ENCODE measurements around the gene ENO1.

ENO1 gene

DNA sequence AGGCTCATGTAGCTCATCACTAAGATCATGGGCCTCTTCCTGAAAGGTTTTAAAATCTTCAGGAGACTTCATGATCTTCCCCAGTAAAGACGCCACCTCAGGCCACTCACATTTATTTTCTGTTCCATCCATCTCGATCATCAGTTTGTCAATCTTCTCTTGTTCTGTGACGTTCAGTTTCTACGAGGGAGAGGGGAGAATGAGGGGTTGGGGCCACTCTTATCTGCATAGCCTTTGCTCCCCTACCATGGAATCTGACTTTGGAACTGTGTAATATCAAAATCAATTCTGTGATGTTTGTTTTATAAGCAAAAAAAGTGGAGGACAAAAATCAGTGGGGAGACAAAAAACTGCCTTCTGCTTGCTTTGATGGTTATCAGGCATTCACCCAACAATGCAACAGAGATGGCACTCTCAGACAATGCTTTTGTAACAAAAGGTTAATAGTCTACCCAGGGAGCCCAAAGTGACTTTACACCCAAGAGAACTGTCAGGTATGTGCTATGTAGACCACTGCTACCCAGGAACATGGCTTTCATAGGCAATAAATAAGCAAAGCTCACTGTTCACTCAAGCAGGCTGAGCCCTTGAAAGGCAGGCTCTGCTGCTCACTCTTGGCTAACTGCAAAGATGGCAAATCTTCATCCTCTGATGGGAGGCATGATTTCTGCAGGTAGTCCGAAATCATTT is 10.5 kb downstream of the ENO1 start:
- H3K27me3 Mint-ChIP-seq = no peaks in the 10 kb centered on the region
- H3K36me3 Mint-ChIP-seq = peaks cover 14% of the 10 kb centered on the region
- peaks cover 53% of the 10 kb centered on the region for H3K4me1 Mint-ChIP-seq (ENCODE audit: low read depth)
- H3K9me3 Mint-ChIP-seq (ENCODE audit: low read depth) = no peaks in the 10 kb centered on the region
- peak overlapping the region; percentile 84 for H3K27ac Mint-ChIP-seq
- peak overlapping the region; percentile 69 for H3K4me3 Mint-ChIP-seq

DNA sequence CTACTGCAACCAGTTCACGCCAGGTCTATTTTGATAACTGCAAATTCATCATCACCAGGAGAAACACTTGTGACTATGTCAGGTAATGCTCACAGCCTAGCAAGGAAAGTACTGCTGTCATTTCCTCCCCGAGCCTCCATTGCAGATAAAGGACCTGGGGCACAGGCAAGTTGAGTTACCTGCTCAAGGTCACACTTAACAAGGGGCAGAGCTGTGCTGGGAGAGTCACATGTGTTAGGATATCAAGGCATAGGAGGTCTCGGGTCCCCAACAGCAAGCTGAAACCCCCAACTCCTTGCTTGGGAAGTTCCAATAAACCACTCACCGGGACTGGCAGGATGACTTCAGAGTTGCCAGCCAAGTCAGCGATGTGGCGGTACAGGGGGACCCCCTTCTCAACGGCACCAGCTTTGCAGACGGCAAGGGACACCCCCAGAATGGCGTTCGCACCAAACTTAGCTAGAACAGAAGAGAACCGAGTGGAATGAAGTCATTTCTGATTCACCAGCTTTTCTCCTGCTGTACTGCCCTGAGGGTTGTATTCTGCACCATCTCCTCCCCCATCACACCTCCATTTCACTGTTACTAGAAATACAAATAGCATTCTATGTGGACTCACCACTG is 11.6 kb downstream of the ENO1 start:
- Mint-ChIP-seq H3K27ac (peak overlapping the region; percentile 89), H3K4me1 (ENCODE audit: low read depth) (peaks cover 45% of the 10 kb centered on the region), H3K9me3 (ENCODE audit: low read depth) (no peaks in the 10 kb centered on the region), H3K4me3 (peak overlapping the region; percentile 52), H3K27me3 (no peaks in the 10 kb centered on the region), H3K36me3 (peaks cover 13% of the 10 kb centered on the region)

DNA sequence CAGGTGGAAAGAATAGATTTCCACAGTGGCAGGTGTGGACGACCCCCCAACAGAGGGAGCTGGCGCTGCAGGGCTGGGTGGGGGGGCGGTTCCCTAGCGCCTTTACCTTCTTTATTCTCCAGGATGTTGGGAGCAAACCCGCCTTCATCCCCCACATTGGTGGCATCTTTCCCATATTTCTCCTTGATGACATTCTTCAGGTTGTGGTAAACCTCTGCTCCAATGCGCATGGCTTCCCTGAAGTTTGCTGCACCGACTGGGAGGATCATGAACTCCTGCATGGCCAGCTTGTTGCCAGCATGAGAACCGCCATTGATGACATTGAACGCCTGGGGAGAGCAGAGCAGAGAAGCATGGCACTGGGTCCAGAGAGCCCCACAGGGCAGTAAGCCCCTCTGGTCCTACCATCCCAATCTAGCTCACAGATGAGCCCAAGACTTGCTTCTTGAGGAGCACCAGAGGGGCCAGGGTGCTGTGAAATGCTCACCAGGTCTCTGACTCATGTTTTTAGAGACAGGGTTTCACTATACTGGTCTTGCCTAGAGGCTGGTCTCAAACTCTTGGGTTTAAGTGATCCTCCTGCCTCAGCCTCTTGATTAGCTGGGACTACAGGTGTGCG is 12.2 kb downstream of the ENO1 start:
- Mint-ChIP-seq H3K27me3 (no peaks in the 10 kb centered on the region), H3K4me1 (ENCODE audit: low read depth) (peaks cover 39% of the 10 kb centered on the region), H3K9me3 (ENCODE audit: low read depth) (no peaks in the 10 kb centered on the region), H3K36me3 (peaks cover 12% of the 10 kb centered on the region), H3K27ac (peak overlapping the region; percentile 89), H3K4me3 (peak overlapping the region; percentile 52)

DNA sequence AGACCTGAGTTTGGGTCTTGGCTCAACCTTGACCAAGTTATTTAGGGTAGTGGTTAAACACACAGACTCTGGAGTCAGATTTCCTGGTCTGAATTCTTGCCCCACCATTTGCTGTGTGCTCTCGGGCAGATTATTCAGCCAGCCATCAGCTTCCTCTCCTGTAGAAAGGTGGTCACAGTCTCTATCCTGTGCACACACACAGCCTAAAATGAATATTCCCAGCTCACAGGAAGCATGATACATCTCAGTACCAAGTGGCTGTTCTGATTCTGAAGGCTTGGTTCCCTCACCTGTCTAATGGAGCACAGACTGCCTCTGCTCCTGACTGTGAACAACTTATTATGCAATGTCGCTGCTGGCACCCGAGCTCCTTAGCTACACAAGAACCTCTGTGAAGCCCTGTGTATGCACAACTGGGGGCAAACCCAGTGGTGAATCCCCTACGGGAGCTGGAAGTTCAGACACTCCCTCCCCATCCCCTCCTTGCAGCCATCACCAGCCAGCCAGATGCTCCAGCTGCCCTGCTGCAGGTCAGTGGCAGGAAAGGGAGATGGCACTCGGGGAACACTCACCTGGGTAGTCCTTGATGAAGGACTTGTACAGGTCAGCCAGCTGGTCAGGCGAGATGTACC is 13.7 kb downstream of the ENO1 start:
- Mint-ChIP-seq H3K27me3 (no peaks in the 10 kb centered on the region), H3K4me1 (ENCODE audit: low read depth) (peaks cover 33% of the 10 kb centered on the region), H3K36me3 (peaks cover 10% of the 10 kb centered on the region)

DNA sequence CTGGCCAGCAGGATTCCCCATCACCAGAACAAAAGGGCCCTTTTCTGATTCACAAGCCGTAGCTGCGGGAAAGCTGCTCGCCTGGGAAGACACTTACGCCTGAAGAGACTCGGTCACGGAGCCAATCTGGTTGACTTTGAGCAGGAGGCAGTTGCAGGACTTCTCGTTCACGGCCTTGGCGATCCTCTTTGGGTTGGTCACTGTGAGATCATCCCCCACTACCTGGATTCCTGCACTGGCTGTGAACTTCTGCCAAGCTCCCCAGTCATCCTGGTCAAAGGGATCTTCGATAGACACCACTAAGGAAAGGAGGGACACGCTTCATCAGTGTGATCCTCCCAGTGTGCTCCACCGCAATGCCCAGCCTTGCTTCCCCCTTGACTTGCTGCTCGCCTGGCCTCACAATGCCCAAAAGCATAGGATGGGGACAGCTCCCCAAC is 14.7 kb downstream of the ENO1 start:
- H3K9me3 Mint-ChIP-seq (ENCODE audit: low read depth) = no peaks in the 10 kb centered on the region
- peaks cover 5% of the 10 kb centered on the region for H3K36me3 Mint-ChIP-seq
- H3K27ac Mint-ChIP-seq = peak overlapping the region; percentile 10

More for the DNA sequence above, 13.7 kb downstream of the ENO1 start:
- no peak overlapping the region for H3K27ac Mint-ChIP-seq
- no peaks in the 10 kb centered on the region for H3K9me3 Mint-ChIP-seq (ENCODE audit: low read depth)
- H3K4me3 Mint-ChIP-seq = no peak overlapping the region

DNA sequence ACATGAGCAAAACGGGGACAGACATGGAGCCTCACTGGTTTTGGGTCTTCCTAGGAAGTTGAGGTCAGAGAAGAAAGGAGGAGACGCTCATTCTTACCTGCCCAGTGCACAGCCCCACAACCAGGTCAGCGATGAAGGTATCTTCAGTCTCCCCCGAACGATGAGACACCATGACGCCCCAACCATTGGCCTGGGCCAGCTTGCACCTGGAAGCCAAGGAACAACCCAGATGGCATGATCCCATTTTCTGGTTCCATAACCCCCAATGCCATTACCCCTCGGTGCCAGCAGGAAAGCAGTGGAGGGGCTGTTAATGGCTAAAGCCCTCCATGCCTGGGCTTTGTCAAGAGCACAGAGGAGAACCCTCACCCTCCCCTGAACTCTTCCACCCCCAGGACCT is 15.3 kb downstream of the ENO1 start:
- Mint-ChIP-seq H3K36me3 (peaks cover 5% of the 10 kb centered on the region), H3K9me3 (ENCODE audit: low read depth) (no peaks in the 10 kb centered on the region), H3K4me1 (ENCODE audit: low read depth) (peaks cover 28% of the 10 kb centered on the region), H3K27ac (peak overlapping the region; percentile 10), H3K4me3 (no peak overlapping the region), H3K27me3 (no peaks in the 10 kb centered on the region)

More for the DNA sequence above, 14.7 kb downstream of the ENO1 start:
- Mint-ChIP-seq H3K4me3 (no peak overlapping the region), H3K27me3 (no peaks in the 10 kb centered on the region), H3K4me1 (ENCODE audit: low read depth) (peaks cover 28% of the 10 kb centered on the region)

DNA sequence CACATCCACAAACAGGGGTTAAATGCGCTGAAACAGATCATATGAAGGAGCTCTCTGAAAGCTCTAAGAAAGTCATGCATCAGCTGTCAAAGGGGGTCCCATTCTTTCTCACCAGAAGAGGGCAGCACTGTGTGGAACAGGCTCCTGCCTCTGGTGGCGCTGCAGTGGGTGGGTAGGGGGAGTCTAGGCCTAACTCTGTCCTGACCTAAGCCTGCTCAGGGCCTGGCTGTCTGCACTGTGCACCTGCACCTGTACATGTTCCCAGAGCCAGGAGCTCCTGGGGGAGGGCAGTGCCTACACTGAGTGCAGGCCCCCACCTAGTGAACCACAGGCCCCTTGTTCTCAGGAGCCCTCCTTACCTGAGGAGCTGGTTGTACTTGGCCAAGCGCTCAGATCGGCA is 16.0 kb downstream of the ENO1 start:
- H3K27ac Mint-ChIP-seq = peak overlapping the region; percentile 54

DNA sequence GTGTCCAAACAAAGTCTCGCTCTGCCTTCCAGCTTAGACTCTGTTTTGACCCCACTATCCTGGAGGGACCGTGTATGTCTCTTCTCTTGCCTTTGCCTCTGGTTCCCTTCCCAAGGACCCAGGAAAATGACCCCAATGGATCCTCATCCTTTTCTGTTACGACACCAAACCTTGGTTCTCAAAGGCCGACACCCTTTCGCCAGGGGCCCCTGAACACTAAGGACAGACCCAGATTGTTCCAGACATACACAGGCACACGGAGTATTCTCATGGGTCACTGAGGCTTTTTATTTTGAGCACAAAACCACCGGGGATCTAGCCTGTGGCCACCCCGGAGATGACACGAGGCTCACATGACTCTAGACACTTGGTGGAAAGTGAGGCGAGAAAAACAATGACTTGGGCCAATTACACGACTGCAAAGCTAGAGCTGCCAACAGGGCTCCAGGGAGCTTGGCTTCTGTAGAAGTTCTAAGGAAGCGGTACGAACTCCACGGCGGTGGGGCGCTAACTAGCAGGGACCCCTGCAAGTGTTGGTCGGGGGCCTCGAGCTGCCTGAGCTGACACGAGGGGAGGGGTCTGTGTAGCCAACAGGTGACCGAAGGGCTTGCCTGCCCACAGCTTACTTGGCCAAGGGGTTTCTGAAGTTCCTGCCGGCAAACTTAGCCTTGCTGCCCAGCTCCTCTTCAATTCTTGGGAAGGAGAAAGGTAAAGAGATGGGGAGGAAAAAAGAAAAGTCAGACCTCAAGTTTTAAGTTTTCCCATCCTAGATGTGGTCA is 17.6 kb downstream of the ENO1 start:
- H3K9me3 Mint-ChIP-seq (ENCODE audit: low read depth) = no peaks in the 10 kb centered on the region
- peaks cover 17% of the 10 kb centered on the region for H3K4me1 Mint-ChIP-seq (ENCODE audit: low read depth)
- no peak overlapping the region for H3K4me3 Mint-ChIP-seq
- H3K27me3 Mint-ChIP-seq = no peaks in the 10 kb centered on the region
- peak overlapping the region; percentile 6 for H3K27ac Mint-ChIP-seq
- H3K36me3 Mint-ChIP-seq = peaks cover 6% of the 10 kb centered on the region

More for the DNA sequence above, 16.0 kb downstream of the ENO1 start:
- Mint-ChIP-seq H3K4me3 (no peak overlapping the region), H3K36me3 (peaks cover 3% of the 10 kb centered on the region), H3K9me3 (ENCODE audit: low read depth) (no peaks in the 10 kb centered on the region), H3K27me3 (no peaks in the 10 kb centered on the region), H3K4me1 (ENCODE audit: low read depth) (peaks cover 24% of the 10 kb centered on the region)

DNA sequence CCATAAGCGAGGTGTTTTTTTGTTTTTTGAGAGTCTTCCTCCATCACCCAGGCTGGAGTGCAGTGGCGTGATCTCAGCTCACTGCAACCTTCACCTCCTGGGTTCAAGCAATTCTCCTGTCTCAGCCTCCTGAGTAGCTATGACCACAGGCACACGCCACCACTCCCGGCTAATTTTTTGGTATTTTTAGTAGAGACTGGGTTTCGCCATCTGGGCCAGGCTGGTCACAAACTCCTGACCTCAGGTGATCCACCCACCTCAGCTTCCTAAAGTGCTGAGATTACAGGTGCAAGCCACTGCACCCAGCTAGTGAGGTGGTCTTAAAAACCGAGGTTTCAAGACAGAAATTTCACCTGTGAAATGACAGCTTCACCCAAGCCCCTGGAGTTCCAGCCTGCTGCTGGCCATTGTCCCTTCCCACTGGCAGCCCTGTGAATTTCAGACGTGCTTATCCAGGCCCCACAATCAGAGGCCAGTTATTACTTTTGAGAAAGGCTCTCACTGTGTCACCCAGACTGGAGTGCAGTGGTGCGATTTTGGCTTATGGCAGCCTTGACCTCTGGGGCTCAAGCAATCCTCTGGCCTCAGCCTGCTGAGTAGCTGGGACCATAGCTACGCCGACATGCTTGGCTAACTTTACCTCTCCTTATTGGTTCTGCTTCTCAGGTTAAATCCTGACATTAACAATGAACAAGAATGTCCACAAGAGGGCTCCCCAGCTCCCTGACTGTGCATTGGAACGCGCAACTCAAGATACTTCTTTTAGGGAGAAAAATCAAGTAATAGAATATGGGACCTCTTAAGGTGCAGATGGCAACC is 19.4 kb downstream of the ENO1 start:
- H3K27ac Mint-ChIP-seq = peak overlapping the region; percentile 76
- no peaks in the 10 kb centered on the region for H3K27me3 Mint-ChIP-seq
- no peaks in the 10 kb centered on the region for H3K9me3 Mint-ChIP-seq (ENCODE audit: low read depth)
- peaks cover 17% of the 10 kb centered on the region for H3K4me1 Mint-ChIP-seq (ENCODE audit: low read depth)
- H3K36me3 Mint-ChIP-seq = peaks cover 6% of the 10 kb centered on the region
- H3K4me3 Mint-ChIP-seq = no peak overlapping the region

DNA sequence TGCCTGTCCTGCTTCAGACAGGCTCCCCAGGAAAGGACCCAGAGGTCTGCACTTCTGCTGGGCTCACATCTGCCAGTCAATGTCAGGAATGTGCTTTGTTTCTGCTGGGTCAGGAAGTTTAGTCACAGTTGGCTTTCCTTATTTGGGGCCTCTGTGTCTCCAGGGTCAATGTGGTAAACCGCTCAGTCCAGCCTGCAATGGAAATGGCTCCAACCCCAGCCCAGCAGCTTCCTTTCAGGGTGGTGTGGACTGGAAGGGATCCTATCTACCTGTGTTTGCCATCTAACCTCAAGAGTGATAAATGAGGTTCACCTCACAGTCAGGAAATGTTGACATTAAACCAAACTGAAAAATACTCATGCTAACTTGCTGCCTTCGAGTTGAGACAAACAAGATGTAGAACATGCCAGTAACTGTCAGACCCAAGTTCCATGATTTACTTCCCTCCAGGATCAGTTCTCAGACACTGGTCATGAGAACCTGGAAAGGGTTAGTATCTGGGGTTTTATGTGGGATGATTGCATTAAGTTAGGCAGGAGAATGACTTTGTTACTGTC is 20.3 kb downstream of the ENO1 start:
- H3K27me3 Mint-ChIP-seq = no peaks in the 10 kb centered on the region
- no peak overlapping the region for H3K4me3 Mint-ChIP-seq
- H3K27ac Mint-ChIP-seq = peak overlapping the region; percentile 72
- H3K36me3 Mint-ChIP-seq = peaks cover 6% of the 10 kb centered on the region
- H3K9me3 Mint-ChIP-seq (ENCODE audit: low read depth) = no peaks in the 10 kb centered on the region
- peaks cover 17% of the 10 kb centered on the region for H3K4me1 Mint-ChIP-seq (ENCODE audit: low read depth)

DNA sequence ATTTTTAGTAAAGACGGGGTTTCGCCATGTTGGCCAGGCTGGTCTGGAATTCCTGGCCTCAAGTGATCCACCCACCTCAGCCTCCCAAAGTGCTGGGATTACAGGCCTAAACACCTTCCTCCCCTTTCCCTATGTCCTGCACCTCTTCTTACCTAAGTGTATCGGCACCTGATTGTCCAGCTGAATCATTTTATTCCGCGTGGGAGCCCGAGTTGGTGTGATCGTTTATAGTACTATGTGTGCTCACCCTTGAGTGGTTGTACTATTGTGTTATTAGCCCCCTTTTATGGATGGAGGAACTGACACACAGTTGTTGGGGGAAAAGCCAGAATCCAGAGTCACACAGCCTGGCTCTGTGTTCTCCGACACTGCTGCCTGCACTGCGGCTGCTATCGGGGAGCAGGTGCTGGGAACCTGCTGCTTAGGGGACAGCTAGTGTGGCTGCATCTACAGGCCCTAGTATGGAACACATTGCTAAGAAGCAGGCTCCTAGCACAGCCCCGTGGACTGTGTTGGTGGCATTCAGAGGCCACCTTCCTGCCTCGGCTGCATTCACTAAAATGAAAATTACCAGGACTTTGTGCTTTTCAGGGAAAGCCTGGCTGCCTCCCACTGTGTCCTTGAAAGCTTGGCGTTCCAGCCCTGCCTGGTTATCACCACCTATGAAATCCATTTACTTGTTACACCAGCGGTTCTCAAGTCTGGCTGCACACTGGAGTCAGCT is 21.6 kb downstream of the ENO1 start:
- H3K4me3 Mint-ChIP-seq = no peak overlapping the region
- H3K4me1 Mint-ChIP-seq (ENCODE audit: low read depth) = peaks cover 14% of the 10 kb centered on the region
- H3K27me3 Mint-ChIP-seq = no peaks in the 10 kb centered on the region
- no peak overlapping the region for H3K27ac Mint-ChIP-seq
- no peaks in the 10 kb centered on the region for H3K9me3 Mint-ChIP-seq (ENCODE audit: low read depth)
- H3K36me3 Mint-ChIP-seq = peaks cover 6% of the 10 kb centered on the region

DNA sequence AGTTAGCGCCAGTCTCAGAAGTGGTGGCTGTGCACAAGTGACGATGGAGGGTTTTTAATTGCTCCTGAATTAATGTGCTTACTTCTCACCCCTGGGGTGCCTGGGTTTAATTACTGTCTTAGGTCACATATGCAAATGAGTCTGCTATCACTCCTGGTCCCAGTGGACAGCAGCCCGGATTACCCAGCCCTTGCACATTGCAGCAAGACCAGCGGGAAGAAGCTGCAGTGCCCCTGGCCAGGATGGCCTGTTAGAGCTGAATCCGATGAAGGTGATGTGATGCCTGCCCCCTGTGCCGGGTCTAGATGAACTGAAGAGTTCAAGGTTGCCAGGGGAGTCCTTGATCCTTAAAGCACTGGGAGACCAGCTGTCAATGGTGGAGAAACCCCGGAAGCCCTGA is 24.2 kb downstream of the ENO1 start:
- H3K27ac Mint-ChIP-seq = no peak overlapping the region
- no peaks in the 10 kb centered on the region for H3K9me3 Mint-ChIP-seq (ENCODE audit: low read depth)
- peaks cover 4% of the 10 kb centered on the region for H3K4me1 Mint-ChIP-seq (ENCODE audit: low read depth)
- H3K27me3 Mint-ChIP-seq = no peaks in the 10 kb centered on the region
- H3K4me3 Mint-ChIP-seq = no peak overlapping the region
- peaks cover 3% of the 10 kb centered on the region for H3K36me3 Mint-ChIP-seq

DNA sequence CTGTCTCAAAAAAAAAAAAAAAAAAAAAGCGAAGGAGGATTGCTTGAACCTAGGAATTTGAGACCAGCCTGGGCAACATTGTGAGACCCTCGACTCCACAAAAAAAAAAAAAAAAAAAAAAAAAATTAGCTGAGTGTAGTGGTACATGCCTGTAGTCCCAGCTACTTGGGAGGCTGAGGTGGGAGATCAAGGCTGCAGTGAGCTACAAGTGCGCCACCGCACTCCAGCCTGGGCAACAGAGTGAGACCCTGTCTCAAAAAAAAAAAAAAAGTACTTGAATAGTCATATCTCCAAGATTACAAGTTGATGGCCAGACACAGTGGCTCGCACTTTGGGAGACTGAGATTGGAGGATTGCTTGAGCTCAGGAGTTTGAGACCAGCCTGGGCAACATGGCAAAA is 27.4 kb downstream of the ENO1 start:
- Mint-ChIP-seq H3K36me3 (no peaks in the 10 kb centered on the region), H3K27me3 (no peaks in the 10 kb centered on the region), H3K9me3 (ENCODE audit: low read depth) (no peaks in the 10 kb centered on the region), H3K27ac (no peak overlapping the region), H3K4me3 (no peak overlapping the region), H3K4me1 (ENCODE audit: low read depth) (peaks cover 4% of the 10 kb centered on the region)
